GM18511 (cell line): ENCODE results near the gene PRCC.

Experiments
- ATAC-seq: cut with Tn5 transposase; IDR thresholded peaks from one replicate; pipeline ENCODE4 v1.9.1; 2021; ENCODE audit warnings: mild to moderate bottlenecking, moderate library complexity; ENCODE audit not compliant: unreplicated experiment

PRCC gene

DNA sequence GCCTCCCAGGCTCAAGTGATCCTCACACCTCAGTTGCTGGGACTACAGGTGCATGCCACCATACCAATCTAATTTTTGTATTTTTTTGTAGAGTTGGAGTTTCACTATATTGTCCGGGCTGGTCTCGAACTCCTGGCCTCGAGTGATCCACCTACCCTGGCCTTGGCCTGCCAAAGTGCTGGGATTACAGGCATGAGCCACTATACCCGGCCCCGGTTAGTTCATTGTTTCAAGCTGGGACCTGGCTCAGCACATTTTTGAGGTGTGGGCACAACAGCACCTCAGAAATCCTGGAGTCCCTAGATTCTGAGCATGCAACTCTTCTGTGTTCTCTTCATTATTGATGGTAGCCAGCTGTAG is 28.0 kb downstream of the PRCC start:
- no peak for ATAC-seq

DNA sequence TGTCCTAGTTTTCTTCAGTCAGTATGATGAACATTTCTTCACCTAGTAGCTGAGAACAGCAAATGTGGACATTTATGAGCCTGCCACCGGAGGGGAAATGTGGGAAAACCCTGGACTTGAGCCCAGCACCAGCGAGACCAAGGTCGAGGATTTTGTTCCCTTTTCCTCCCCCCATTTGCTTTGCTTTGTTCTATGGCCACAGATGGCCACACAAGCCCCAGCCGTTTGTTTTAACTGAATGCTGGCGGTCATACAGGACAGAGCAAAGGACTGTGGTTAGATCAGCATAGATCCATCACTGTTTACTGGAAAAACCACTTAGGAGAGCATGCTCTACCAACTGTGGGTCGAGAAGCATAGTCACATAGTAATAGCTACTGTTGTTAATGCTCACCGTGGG is 28.5 kb downstream of the PRCC start:
- ATAC-seq: no peak

DNA sequence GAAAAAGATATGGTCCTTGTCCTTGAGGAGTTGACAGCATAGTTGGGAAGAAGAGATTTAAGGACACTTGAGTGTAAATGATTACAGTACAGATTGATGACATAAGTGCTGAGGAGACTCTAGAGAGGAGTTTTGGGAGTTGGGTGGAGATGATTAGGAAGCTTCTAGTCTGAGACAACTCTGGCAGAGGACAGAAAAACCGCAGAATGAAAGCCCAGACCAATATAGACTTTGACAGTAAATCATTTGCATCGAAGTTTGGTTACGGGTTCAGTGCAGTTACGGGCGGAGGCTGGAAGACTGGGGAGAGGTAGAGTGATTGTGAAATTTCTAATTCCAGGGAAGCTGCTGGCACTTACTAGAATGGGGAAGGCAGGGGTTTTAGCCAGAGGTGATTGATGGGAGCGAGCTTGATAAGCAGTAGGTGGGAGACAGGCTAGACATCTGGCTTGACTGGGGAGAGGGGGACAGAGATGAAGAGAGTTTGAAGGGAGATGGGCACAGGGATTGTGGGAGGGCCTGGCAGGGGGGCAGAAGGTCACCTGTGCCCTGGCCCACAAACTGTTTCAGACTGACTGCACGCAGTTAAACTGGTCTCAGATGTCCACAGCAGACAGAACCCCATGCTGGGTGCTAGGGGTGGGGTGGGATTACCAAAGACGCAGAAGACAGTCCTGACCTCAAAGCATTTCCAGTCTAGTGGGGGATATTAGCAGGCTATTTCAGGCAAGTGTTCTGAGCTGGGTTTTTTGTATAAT is 29.2 kb downstream of the PRCC start:
- no peak for ATAC-seq

DNA sequence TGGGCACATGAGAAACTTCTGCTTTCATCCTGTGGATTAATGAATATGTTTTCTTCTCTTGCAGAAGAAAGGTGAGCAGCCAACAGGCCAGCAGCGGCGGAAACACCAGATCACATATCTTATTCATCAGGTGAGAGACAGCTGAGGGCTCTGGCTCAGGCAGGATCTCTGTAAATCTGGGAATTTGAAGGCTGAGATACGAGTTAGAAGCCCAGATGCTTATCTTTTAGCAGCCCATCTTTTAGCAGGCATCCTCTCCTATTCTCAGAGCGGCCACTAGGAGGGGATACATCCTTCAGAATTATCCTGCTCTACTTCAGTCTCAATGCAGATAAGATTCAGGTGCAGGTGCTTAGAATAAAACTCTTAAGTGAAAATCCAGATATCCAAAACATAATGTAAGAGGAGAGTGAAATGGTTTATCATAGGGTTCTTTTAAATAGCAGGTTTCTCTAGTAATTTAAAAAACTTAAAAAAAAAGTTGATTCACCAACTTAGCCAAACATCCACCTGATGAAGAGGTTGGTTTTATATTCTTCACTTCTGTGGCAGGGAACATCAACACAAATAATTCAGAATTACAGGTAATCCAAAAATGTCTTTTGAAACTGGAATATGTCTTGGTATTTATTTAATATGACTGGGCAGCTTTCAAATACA is 30.0 kb downstream of the PRCC start:
- ATAC-seq: no peak

DNA sequence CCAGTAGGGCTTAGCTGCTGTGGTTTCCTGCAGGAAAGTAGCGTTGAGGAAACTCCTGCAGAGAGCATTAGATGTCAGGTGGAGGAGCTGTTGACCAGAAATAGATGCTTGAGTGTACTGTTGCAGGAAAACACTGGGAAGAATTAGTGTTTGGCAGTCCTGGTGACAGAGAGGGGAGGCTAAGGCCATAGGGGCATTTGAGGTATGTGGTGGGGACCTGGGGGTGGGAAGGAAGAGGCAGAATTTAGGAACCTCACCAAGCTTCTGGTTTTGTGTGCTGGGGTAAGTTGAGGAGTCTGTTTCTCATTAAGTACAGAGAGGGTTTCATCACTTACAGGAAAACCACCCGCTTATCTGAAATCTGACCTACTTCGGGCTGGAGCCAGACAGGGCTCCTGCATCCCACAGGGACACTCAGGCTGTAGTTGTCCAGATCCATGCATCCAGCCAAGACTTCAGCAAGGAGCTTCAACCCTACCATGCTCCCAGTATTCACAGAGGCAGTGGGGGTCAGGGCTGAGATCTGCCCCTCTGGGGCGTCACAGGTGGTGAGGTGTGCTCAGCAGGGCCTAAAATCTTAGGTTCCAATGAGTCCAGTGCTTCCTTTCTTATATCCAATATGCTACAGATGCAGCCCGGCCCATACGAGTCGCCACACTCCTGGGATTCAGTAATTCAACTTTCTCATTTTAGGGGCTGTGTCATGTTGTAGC is 34.2 kb downstream of the PRCC start:
- no peak for ATAC-seq

DNA sequence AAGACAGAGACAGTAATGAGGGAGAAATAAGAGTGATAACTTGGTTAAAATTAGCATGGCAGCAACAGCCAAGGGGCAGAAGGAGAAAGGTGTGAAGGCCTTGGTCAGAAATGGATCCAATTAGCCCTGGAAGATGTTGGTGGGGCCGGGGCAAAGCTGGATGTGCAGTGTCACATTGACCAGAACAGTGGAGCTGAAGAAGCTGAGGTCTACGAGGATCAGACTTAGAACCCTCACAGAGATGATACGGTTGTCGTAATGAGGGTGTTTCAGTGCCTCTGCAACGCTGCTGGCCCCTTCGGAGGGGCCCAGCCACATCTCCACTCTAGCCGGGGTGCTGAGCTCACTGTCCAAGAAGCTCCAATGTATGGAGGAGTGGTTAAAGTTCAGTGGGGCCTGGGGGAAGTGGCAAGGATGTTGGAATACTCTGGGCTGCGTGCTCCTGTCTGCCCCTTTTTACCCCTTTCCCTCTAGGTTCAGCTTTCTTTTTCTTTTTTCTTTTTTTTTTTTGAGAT is 35.1 kb downstream of the PRCC start:
- no peak for ATAC-seq

DNA sequence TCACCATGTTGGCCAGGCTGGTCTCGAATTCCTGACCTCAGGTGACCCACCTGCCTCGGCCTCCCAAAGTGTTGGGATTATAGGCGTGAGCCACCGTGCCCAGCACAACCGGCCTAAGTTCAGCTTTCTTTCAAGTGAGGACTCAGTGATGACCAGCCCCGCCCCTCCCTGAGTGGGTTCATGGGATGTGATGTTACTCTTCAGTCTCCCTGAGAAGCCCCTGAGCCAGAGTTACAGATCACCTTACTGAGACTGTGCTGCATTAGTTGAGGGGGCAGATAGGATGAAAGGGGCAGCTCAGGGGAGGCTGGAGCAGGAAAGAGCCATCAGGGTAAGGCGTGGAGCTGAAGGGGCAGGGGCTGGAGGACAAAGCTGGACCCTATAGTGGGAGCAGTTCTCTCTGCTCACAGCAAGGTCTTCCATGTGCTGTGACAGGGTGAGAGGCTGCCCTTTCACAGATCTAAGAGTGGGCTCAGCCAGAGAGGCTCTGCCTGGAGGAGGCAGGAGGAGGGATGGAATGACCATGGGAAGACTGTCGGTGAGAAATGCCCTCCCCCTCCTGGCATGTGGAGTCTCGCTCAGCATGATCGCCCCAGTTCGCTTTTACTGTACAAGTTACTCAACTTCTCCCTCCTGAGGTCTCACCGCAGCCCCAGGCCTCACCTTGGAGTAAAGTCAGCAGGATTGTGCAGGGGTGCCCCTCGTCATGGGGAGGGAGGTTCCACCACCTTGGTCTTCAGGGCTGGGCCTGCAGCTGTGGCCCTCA is 35.9 kb downstream of the PRCC start:
- ATAC-seq: no peak

DNA sequence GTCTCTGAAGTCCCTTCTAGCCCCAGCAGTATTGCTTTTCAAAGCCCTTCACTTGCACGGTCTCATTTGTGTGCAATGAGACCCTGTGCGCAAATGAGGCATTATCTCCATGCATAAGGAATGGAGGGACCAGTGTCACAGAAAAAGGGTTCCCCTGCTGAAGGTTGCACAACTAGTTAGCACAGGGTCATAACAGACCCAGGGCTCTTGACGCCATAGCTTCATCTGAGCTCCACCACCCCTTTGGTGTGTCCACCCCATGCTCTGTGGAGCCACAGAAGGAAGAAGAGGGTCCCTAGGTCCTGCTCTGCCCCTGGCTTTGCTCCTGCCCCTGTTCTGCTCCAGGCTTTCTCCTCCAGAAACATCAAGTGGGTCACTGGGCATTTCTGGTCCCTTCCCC is 36.7 kb downstream of the PRCC start:
- ATAC-seq: no peak

DNA sequence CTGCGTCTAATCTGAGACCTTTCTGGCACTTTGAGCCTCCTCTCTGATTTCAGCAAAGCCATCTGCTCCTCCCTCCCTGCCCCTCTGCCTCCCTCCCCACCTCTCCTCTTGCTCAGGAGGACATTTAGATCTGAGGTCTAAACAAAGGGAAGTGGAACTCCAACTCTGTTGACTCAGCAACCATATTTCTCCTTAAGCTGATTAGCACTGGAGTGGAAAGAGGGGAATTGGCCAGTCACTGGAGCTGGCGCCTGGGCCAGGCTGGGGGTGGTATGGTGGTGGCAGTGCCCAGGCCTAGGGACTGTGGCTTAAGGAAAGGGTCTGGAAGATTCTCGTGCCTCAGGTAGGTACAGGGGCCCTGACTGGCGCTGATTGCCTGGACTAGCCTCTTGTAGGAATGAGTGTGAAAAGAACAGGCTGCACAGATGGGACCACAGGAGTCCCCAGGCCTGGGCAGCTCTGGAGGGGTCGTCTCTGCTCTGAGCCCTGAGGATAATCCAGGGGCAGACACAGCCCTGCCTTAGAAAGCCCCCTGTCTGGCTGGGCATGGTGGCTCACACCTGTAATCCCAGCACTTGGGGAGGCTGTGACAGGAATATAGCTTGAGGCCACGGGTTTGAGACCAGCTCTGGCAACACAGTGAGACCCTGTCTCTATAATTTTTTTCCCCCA is 37.4 kb downstream of the PRCC start:
- no peak for ATAC-seq

DNA sequence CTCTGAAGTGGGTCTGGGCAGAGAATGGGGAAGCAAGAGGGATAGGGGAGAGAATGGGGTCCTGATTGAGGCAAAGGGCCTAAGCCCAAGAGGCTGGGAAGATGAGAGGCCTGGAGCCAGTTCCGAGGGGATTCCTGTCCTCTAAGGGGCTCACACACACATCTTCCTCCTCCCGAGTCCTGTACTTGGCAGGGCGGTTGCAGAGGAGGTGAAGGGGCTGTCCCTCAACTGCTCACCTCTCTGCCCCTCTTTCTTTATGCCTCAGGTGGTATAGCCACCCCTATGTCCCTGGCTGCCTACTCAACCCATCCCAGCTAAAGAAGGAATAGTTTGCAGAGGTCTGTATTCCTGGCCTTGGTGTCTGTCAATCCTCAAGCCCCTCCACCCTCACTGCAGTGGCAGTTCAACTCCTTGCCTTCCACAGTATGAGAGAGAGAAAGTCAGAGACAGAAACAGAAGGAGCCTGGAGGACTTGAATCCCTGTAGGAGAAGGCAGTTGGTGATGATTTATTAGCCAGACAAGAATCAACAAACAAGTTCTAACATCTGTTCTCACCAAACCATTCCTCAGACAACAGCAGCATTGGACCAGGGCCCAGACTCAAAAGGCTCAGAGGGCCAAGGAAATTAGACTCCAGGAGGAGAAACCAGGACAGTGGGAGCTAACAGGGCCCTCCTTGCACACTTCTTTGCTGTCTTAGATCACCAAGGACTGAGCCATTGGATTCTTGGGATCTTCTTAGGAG is 38.6 kb downstream of the PRCC start:
- ATAC-seq: no peak

DNA sequence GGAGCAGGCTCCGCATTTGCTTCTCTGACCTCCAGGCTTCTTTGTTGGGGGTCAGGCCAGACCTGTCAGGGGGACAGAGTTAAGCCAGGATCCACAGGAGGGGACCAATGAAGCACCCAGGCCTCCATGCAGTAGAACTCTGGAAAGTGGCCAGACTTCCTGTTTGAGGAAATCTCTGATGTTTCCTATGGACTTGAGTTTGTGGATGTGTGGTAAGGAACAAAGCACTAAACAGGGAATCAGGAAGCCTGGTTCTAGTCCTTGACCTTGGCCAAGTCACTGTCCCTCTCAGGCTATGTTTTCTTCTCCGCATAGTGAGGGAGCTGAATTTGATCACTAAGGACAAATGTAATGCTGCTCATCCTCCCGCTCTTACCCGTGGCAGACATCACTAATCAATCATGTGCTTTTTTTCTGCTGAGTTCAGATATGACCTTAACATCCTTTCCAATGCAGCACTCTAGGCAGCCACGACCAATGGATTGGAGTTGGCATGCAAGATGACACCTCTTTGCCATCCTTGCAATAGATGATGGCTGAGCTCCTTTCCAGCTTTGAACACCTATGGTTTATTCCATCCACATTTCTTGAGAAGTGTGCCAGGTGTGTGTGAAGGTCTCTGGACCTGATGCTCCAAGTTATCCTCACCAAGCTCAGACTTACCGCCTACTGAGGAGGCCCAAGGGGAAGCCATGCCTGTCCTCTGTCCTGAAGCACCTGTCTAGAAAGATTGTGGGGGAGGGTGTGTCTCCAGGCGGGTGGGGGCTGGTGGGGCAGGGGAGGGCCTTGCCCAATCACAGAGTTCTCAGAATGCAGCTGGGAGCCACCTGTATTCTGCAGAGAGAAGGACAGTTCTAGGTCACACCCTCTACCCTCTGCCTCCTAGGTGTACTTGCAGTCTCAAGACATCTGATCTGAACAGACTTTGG is 39.4 kb downstream of the PRCC start:
- ATAC-seq: no peak

DNA sequence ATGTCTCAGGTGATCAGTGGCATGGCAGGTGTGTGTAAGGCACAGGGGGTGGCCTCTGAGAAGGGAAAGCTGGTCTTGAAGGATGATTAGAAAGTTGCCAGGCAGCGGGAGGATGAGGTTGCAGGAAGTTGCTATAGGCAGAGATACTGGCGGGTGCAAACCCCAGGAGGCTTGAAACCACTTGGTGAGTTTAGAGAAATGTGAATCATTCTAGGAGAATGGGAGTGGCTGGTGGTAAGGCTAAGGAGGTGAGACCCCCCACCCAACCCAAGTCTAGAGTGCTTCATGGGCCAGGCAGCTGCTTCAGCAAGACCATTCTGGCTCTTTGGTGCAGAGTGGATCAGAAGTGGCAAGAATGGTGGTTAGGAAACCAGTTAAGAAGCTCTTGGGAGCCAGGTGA is 40.3 kb downstream of the PRCC start:
- ATAC-seq: no peak

DNA sequence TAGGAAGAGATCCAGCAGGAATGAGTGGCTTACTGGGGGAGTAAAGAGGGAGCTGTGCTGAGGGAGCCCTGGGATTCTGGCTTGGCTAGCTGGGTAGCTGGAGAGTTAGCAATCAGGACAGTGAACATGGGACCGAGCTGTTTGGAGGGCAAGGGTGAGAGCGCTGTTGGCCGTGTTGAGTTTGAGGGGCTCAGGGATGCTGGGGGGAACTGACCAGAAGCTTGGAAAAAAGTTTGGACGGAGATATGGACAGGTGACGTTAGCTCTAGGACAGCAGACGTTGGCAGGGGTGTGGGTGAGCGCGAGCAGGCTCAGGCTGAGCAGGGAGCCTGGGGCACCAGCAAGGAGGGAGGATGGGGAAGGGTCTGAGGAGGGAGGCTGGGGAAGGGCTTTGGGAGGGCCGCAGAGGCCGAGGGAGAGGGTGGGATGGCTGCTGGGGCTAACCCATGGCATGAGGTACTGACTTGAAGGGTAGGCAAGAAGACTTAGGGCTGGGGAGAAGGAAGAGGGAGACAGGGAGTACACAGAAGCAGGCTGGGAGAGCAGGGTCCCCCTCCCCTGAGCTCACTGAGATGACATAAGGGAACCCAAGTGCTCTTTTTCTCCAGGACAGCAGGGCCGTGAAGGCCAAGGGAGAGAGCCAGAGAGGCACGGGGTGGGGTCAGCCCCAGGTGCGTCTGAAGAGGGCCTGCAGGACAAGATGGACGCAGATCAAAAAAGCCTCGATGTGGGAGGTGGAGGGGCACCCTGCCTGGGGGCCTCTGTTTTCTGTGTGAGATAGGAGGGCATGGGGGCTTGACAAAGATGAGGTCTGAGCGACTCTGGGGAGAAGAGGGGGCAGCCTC is 41.1 kb downstream of the PRCC start:
- no peak for ATAC-seq

DNA sequence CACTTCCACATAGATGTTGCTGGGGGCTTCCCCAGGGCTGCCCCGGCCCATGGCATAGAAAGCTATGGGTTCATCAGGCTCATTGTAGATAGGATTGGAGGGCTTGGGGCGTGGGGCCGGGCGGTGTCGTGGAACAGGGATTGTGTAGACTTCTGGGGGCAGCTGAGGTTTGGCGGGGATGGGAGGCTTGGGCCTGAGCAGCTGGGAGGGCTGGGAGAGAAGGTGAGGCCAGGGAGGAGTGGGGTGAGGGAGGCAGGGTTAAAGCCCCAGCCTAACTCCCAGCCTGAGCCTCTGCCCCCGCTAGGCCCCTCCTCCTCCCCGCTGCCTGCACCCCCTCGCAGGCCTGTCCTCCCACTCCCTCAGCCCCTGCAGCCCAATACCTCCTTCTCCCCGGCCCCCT is 41.9 kb downstream of the PRCC start:
- no peak for ATAC-seq

DNA sequence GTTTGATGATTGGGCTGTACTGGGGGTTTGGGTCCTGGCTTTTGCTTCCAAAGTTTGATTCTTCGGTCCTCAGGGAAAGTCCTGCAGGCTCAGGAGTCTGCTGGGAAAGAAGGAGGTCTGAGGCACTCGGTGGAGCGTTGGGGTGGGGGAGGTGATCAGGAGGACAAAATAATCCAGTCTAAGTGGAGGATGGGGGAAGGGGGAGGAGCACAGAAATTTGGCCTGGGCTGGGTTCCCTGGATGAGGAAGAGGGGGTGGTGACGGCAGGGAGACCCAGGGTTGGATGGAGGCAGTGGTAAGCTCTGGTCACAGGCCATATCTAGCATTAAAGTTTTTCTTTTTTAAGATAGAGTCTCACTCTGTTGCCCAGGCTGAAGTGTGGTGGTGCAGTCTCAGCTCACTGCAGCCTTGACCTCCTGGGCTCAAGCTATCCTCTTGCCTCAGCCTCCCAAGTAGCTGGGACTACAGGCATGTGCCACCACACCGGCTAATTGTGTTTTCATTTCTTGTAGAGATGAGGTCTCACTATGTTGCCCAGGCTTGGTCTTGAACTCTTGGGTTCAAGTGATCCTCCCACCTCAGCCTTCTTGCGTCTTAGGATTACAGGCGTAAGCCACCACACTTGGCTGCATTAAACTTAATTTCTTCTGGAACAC is 42.5 kb downstream of the PRCC start:
- ATAC-seq: no peak

DNA sequence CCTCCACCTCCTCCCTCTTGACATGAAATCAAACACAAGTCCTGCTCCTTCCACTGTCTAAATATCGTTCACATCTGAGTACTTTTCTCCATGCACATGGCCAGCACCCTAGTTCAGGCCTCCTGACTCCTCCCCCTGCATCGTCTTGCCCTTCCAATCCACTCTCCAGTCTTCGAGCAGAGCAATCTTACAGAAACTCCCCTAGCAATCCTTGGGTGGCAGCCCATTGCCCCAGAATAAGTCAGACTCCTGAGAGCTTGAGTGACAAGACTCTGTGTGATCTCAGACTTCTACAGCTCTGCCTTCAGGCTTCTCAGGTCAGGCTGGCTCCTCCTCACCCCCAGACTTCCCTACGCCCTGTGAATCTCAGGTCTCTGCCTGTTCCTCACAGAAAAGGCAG is 43.8 kb downstream of the PRCC start:
- ATAC-seq: no peak

DNA sequence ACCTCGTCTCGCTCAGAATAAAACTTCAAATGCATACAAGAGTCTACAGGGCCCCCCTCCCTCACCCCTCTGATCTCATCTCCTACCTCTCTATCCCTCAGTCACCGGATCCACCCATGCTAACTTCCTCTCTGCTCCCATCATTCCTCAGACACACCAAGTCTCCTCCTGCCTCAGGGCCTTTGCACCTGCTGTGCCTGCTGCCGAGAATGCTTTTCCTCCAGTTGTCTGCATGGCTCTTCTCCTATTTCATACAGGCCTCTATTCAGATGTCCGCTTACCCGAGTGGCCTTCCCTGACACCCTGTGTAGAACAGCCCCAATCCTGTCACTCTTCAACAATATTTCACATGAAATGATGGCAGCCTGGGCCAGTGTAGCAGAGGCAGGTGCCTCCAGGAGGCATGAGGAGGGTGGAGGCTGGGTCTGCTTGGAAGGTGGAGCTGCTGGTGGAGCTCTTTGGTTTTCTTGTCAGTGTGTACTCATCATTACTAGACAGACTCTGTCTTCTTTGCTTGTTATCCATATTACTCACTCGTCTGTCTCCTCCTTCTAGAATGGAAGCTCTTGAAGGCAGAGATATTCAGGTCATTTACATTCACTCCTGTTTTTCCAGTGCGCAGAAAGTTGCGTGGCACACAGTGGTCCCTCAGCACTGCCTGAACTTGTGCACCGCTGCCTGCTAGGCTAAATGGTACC is 45.1 kb downstream of the PRCC start:
- ATAC-seq: no peak
